Adipocyte (in vitro differentiated cells): ENCODE results near the gene MYD88.

Source experiments
- DNase-seq: peaks from one replicate; pipeline ENCODE4 v3.0.0-alpha.2; 2015; ENCODE audit warnings: low read depth
- H3K27me3 ChIP-seq: replicated peaks from 2 replicates; pipeline ENCODE4 v1.7.0; 2013; ENCODE audit warnings: mild to moderate bottlenecking, low read length, moderate library complexity; ENCODE audit not compliant: control insufficient read depth, insufficient read depth
- H3K36me3 ChIP-seq: 2 replicates; pipeline ENCODE4 v1.7.0; 2013; ENCODE audit warnings: low read length, mild to moderate bottlenecking, moderate library complexity; ENCODE audit not compliant: control insufficient read depth, insufficient read depth, severe bottlenecking
- H3K4me1 ChIP-seq: 2 replicates; pipeline ENCODE4 v1.7.0; 2013; ENCODE audit warnings: mild to moderate bottlenecking, low read length, moderate library complexity; ENCODE audit not compliant: control insufficient read depth, insufficient read depth
- H3K4me3 ChIP-seq: 2 replicates; pipeline ENCODE4 v1.7.0; 2013; ENCODE audit warnings: mild to moderate bottlenecking, low read length, moderate library complexity
- H3K9ac ChIP-seq: 2 replicates; pipeline ENCODE4 v1.7.0; 2013; ENCODE audit warnings: mild to moderate bottlenecking, low read length, moderate library complexity
- H3K9me3 ChIP-seq: 2 replicates; pipeline ENCODE4 v1.7.0; 2013; ENCODE audit warnings: mild to moderate bottlenecking, low read length, moderate library complexity; ENCODE audit not compliant: control insufficient read depth

Gene MYD88

DNA sequence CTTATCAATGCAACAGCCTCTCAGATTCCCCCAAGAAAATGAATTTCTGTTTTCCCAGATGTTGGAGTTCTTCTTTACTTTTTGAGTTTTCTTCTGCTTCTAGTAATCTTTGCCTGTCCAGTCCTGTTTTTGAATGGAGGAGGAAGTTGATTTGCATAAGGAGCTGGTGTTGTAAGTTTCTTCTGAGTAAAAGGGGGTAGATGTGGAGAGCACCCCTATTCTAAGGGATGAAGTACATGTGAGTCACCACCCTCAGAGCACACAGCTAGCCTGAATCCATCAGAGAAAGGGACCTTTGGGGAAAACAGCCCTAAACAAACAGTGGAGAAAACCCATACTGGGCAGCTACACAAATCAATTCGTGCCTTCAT, 36.0 kb upstream of the MYD88 start:
- no peaks in the 10 kb centered on the region for H3K4me1 ChIP-seq
- DNase-seq: no peak
- peaks cover 24% of the 10 kb centered on the region for H3K9me3 ChIP-seq
- no peak overlapping the region for H3K9ac ChIP-seq
- peaks cover 40% of the 10 kb centered on the region for H3K27me3 ChIP-seq
- no peak overlapping the region for H3K4me3 ChIP-seq
- H3K36me3 ChIP-seq: no peaks in the 10 kb centered on the region

DNA sequence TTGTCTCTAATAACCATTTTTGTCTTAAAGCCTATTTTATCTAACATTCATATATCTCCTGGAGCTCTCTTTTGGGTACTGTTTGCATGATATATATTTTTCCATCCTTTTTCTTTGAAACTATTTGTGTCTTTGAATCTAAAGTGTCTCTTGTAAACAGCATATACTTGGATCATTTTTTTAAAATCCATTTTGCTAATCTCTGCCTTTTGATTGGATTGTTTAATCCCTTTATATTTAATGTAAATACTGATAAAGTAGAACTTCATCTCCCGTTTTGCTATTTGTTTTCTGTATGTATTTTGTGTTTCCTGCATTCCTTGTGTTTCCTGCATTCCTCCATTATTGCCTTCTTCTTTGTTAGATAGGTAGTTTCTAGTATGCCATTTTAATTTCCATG, 32.9 kb upstream of the MYD88 start:
- no peak overlapping the region for H3K9ac ChIP-seq
- H3K9me3 ChIP-seq: peaks cover 24% of the 10 kb centered on the region
- no peak overlapping the region for H3K4me3 ChIP-seq
- H3K36me3 ChIP-seq: no peaks in the 10 kb centered on the region
- peaks cover 12% of the 10 kb centered on the region for H3K27me3 ChIP-seq
- H3K4me1 ChIP-seq: no peaks in the 10 kb centered on the region
- no peak for DNase-seq

DNA sequence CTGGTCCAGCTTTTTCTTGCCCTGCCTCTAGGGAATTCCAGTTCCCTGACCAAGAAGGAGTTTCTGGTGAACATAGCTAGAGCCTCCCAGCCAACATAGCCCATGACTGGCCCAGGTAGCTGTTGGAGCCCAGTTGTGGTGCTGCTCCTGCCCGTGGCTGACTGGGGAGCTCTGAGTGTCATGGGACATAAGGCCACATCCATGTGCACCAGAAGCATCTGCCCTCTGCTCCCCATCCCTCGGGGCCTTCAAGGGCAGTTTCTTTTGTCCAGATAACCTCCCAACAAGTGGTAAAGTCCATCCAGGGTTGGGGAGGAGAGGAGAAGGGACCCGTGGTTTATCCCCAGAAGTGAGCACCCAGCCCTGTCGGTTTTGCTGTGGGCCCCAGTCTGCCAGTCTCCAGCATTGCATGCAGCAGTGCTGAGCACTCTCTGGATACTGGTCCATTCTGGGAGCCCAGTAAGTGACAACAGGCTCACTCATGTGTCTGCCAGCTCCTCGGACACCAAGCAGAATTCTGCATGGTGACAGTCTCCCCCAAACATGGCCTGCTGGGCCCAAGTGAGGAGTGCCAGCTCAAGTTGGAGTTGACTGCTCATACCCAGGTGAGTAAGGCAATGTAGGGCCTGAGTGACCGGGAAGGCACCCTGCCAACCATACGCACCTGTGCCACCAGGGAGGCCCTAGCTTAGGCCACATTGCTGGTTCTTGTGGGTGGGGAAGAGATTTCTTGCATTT, 30.4 kb upstream of the MYD88 start:
- H3K4me1 ChIP-seq: no peaks in the 10 kb centered on the region
- DNase-seq: no peak
- H3K9ac ChIP-seq: no peak overlapping the region
- no peak overlapping the region for H3K4me3 ChIP-seq
- H3K36me3 ChIP-seq: no peaks in the 10 kb centered on the region
- H3K9me3 ChIP-seq: peaks cover 24% of the 10 kb centered on the region
- peaks cover 4% of the 10 kb centered on the region for H3K27me3 ChIP-seq

DNA sequence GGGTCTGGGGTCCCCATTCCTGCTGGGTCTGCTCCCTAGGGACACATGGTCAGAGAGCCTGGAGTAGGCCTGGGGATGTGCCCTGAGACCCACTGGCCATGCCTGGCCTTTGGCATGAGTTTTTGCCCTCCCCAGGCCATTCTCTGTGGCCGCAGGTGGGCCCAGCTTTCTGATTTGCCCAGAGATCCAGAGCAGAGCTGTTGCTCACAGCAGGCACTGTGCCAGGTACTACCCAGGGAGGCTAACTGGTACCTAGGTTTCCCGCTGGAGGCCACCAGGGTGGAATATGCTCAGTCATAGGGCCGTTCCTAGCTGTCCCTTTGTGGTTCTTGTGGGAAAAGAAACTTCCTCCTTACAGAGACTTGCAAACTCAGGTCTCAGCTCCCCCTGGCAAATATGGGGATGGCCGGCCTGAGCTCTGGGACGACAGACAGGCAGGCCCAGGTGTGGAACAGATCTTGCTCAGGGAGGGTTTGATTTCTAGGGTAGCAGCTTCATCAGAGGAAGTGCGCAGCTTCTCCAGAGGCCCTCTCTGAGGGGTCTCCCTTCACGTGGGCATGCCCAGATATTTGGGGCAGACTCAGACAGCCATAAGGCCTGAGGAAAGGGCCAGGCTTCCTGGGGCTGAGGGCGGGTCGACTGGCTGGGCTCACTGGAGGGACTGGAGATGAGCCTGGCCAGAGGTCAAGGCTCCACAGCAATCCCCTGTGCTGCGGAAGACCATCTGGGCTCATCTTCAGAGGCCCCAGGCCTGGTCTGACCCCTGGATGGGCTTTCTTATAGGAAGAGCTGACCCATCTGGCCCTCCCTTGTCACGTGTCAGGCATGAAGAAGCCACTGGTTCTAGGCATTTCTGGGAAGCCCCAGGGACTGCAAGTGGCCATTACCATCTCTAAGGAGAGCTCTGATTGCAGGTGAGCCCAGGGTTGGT, 29.5 kb upstream of the MYD88 start:
- no peak overlapping the region for H3K4me3 ChIP-seq
- H3K4me1 ChIP-seq: no peaks in the 10 kb centered on the region
- H3K27me3 ChIP-seq: no peaks in the 10 kb centered on the region
- DNase-seq: no peak
- no peaks in the 10 kb centered on the region for H3K36me3 ChIP-seq
- no peak overlapping the region for H3K9ac ChIP-seq
- H3K9me3 ChIP-seq: peaks cover 24% of the 10 kb centered on the region

DNA sequence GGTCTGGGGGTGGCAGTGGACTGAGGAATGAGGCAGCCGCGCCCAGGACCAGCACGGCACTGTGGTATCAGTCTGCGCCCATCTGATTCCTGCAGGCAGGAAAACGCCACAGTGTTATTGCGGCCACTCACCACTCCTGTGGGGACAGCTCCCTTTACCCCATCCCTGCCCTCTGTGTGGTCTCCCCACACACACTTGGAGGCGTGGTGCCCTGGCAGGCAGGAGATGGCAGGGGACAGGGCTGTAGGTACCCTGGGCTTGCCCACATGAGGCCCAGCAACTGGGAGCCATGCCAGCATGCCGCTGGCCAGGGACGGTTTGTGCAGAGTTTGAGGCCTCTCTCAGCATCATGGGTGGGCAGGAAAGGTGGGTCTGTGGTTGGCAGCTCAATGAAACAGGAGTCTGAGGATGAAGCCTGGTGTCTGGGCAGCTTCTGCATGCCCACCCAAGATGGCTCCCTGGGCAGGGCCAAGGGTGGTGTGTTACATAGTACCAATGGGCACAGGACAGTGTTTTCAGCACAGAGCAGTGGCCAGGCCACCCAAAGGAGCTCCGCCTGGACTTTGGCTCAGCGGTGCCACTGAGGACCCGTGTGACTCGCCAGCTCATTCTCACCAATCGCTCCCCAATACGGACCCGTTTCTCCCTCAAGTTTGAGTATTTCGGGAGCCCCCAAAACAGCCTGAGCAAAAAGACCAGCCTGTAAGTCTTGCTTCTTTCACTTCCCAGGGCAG, 28.7 kb upstream of the MYD88 start:
- no peak overlapping the region for H3K4me3 ChIP-seq
- H3K36me3 ChIP-seq: no peaks in the 10 kb centered on the region
- no peak for DNase-seq
- H3K9me3 ChIP-seq: peaks cover 19% of the 10 kb centered on the region
- H3K27me3 ChIP-seq: no peaks in the 10 kb centered on the region
- no peak overlapping the region for H3K9ac ChIP-seq
- no peaks in the 10 kb centered on the region for H3K4me1 ChIP-seq

DNA sequence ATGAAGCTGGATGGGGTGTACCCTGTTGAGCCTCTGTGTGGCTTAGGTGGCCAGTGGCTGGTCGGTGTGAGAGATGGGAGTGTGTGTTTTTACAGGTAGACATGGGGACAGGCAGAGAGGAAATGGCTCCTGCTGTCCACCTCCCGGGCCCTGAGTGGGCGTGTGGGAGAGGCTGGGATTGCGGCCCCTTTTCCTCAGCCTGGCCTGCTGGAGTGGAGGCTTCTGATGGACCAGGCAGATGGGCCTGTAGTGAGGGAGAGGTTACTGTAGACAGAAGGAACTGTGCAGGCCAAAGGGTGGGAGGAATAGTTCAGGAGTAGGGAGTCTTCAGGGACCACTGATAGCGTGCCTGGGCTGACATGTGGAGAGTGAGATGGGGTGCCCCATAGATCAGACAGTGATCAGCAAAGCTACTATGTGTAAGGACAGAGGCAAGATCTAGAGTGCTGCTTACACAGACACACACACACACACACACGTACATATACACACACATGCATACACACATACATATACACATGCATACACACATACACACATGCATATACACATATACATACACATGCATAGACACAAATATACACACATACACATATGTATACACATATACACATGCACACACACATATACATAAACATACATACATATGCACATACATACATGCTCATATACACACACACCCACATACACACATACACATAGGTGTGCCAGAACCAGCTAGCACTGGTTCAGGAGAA, 28.0 kb upstream of the MYD88 start:
- Histone ChIP-seq H3K9ac (no peak overlapping the region), H3K9me3 (peaks cover 12% of the 10 kb centered on the region), H3K27me3 (peaks cover 7% of the 10 kb centered on the region), H3K36me3 (no peaks in the 10 kb centered on the region), H3K4me3 (no peak overlapping the region), H3K4me1 (no peaks in the 10 kb centered on the region)
- no peak for DNase-seq

DNA sequence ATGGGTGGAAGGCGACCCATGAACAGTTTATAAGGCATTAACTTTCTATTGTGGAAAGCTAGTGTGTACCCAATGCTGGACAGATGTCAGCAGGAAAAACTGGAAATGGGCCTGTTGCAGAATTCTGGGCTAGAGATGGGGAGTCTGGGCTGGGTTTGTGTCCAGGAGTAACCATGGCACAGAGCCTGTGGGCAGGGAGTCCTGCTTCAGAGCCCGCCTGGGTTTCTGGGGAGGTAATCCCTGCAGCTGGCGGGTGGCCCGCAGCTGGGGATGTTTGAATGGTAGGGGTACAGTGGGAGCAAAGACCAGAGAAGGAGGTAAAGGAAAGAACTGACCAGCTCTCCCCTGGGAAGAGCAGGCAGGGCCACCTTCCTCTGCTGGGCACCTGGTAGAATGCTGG, 27.3 kb upstream of the MYD88 start:
- Histone ChIP-seq H3K4me3 (no peak overlapping the region), H3K4me1 (no peaks in the 10 kb centered on the region), H3K9me3 (peaks cover 5% of the 10 kb centered on the region), H3K9ac (no peak overlapping the region), H3K27me3 (peaks cover 9% of the 10 kb centered on the region), H3K36me3 (no peaks in the 10 kb centered on the region)
- no peak for DNase-seq

DNA sequence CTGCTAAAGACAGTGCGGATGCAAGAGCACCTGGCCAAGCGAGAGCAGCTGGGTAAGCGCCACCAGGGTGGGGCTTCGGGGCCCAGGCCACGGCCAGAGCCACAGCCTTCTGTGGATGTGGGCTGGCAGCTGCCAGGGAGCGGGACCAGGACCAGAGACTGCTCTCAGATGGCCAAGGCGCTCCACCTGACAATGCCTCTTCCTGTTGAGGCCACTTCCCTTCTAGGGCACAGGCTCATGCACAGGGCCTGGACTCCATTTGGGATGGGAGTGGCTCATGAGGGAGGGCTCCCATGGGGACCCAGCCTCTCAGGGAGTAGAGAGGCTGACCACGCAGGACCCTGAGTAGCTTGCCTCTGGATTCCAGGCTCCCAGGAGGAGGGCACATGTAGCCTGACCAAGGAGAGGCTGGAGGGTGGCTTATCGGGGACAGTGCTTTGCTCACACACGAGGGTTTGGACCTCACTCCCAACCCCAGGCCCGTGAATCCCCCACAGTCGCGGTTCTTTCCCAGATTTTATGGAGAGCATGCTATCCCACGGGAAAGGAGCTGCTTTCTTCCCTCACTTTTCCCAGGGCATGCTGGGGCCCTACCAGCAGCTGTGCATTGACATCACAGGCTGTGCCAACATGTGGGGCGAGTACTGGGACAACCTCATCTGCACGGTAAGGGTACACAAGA, 26.6 kb upstream of the MYD88 start:
- H3K9me3 ChIP-seq: peaks cover 2% of the 10 kb centered on the region
- H3K9ac ChIP-seq: no peak overlapping the region
- peaks cover 9% of the 10 kb centered on the region for H3K27me3 ChIP-seq
- DNase-seq: no peak
- no peak overlapping the region for H3K4me3 ChIP-seq
- H3K36me3 ChIP-seq: no peaks in the 10 kb centered on the region
- no peaks in the 10 kb centered on the region for H3K4me1 ChIP-seq

DNA sequence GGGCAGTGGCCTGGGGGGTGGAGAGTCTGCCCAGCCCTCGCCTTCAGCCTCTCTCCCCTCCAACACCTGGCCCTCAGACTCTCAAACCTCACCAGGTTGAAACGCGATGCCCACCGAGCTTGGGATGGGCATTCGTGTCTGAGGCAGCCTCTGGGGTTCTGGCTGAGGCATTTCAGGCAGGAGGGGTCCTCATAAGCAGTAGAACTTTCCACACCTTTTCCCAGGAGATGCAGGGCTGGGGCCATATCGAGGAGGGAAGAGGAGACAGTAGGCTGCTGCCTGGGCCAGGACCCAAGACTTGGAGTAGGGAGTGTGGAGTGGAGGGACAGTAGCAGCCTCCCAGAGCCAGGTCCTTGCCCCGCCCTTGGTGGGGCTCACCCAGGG, 26.1 kb upstream of the MYD88 start:
- H3K27me3 ChIP-seq: peaks cover 9% of the 10 kb centered on the region
- H3K9me3 ChIP-seq: no peaks in the 10 kb centered on the region
- DNase-seq: no peak
- no peaks in the 10 kb centered on the region for H3K4me1 ChIP-seq
- H3K36me3 ChIP-seq: no peaks in the 10 kb centered on the region
- H3K9ac ChIP-seq: no peak overlapping the region
- no peak overlapping the region for H3K4me3 ChIP-seq

DNA sequence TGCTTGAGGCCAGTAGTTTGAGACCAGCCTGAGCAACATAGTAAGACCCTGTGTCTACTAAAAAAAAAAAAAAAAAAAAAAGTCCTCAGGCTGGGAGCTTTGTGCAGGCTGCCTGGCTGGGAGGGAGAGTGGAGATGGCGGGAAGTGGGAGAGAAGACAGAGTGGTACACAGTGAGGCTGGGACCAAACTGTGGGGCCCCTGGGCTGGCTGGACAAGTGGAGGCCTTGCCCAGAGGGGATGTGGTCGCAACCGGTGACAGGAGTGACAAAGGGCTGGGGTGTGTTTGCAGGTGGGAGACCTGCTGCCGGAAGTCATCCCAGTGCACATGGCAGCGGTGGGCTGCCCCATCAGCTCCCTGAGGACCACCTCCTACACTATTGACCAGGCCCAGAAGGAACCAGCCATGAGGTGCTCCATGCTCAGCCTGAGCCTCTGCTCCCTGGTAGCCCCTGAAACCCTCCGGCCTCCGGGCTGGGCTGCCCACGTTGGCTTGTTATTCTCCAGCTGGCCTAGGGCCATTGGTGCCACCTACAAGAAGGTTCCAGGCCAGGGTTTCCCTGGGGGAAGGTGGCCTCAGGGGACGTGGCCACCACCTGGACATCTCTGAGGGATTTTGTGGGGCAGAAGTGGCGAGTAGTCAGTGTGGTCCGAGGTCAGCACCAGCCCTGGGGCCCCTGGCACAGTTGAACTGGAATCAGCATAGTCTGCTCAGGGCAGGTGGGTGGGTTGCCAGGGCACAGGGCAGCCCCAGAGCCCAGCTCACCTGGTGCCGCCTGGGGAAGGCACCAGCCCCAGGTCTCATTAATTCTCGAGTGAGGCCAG, 24.2 kb upstream of the MYD88 start:
- Histone ChIP-seq H3K4me1 (no peaks in the 10 kb centered on the region), H3K4me3 (no peak overlapping the region), H3K9ac (no peak overlapping the region), H3K36me3 (no peaks in the 10 kb centered on the region), H3K9me3 (no peaks in the 10 kb centered on the region), H3K27me3 (peaks cover 9% of the 10 kb centered on the region)
- no peak for DNase-seq
